ENCODE measurements around the gene SPOCK2. TPM values are rescaled to one million over a fixed set of nuclear protein-coding genes. Genes with fewer than 3 reads are reported as not detected.
A peak's percentile ranks its signal among the peaks of the same experiment; 100 is the strongest.

SPOCK2 gene
- total and polyA plus RNA-seq, 4 donors = 79.7 to 312 (median 241) TPM

DNA sequence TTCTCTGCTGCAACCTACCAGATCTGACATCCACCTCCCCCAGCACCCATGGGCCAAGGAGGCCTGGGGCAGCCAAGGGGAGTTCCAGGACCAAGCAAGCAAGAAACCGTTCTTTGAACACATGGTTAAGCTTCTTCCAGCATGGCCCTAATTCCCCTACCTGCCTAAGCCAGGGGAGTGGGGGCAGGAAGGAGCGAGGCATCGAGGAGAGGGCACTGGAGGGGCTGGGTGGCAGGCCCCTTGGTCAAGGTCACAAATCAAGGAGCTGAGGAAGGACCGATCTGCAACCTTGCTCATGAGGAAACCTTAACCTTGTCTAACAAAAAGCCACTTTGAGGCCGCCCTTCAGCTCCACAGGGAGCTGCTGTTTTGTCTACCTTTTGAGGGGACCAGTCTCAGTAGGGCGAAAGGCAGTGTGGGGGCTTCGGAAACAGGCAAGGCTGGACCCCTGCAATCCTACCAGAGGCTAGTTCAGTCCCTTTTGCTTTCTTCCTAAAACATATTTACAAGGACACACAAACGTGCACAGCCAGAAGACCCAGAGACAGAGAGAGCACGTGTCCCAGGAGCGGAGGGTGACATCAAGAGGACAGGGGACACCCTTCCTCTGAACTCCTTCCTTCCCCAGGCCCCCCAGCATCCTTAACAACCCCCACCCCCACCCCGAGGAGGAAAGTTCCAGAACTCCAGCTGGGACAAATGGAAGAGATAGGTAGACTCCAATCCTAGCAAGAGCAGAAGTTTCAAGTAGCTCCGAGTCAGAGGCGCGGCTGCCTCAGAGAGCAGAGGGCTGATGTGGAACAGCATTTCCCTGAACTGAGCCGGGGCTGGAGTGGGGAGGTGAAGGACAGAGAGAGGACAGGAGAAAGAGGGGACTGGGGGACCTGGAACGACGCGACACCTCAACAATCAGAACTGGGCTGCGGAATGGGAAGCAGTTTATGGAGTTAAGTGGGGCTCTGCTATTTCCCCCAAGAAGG lies 28.2 kb downstream of the SPOCK2 start:
- Histone ChIP-seq H3K27ac (ENCODE audit: low read depth, low read length) (no peak overlapping the region), H3K9me3 (ENCODE audit: control insufficient read depth, insufficient read depth, low read length) (no peaks in the 10 kb centered on the region), H3K27me3 (ENCODE audit: control insufficient read depth, insufficient read depth, low read length) (no peaks in the 10 kb centered on the region), H3K4me1 (ENCODE audit: control insufficient read depth, insufficient read depth, low read length) (peaks cover 18% of the 10 kb centered on the region), H3K4me3 (ENCODE audit: low read depth, low read length) (no peak overlapping the region), H3K36me3 (ENCODE audit: control insufficient read depth, insufficient read depth, low read length) (peaks cover 49% of the 10 kb centered on the region)
- no peak for DNase-seq (ENCODE audit: low read depth in 4 of 6, low spot score in 6 of 6)
- WGBS (ENCODE audit: insufficient coverage) = 84% methylated on average over 15 of the region's 19 CpGs

GRCh38 chr10:72058989-72059842 lies 29.1 kb downstream of the SPOCK2 start:
- Histone ChIP-seq H3K9me3 (ENCODE audit: control insufficient read depth, insufficient read depth, low read length) (no peaks in the 10 kb centered on the region), H3K27me3 (ENCODE audit: control insufficient read depth, insufficient read depth, low read length) (no peaks in the 10 kb centered on the region), H3K36me3 (ENCODE audit: control insufficient read depth, insufficient read depth, low read length) (peaks cover 41% of the 10 kb centered on the region), H3K4me1 (ENCODE audit: control insufficient read depth, insufficient read depth, low read length) (peaks cover 18% of the 10 kb centered on the region), H3K27ac (ENCODE audit: low read depth, low read length) (no peak overlapping the region), H3K4me3 (ENCODE audit: low read depth, low read length) (no peak overlapping the region)
- WGBS (ENCODE audit: insufficient coverage) = 52% methylated on average over 13 of the region's 21 CpGs
- DNase-seq (ENCODE audit: low read depth in 4 of 6, low spot score in 6 of 6) = no peak

DNA sequence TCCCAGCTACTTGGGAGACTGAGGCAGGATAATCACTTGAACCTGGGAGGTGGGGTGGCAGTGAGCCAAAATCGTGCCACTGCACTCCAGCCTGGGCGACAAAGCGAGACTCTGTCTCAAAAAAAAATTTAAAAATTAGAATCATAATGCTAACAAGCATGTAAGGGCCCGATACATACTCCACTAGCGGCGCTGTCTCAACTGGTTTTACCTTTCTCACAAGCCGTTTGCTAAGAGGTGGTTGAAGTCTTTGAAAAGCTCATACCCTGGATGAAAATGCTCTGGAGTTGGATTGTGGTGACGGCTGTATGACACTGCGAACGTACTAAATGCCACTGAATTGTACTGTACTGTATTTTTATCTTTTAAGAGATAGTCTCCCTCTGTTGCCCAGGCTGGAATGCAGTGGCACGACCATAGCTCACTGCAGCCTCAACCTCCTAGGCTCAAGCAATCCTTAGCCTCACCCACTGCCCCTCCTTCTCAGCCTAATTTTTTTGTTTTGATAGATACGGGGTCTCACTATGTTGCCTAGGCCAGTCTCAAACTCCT lies 29.9 kb downstream of the SPOCK2 start:
- H3K4me1 ChIP-seq (ENCODE audit: control insufficient read depth, insufficient read depth, low read length) = peaks cover 18% of the 10 kb centered on the region
- H3K4me3 ChIP-seq (ENCODE audit: low read depth, low read length) = no peak overlapping the region
- no peak for DNase-seq (ENCODE audit: low read depth in 4 of 6, low spot score in 6 of 6)
- H3K27me3 ChIP-seq (ENCODE audit: control insufficient read depth, insufficient read depth, low read length) = no peaks in the 10 kb centered on the region
- 100% methylated on average over 2 of the region's 12 CpGs for WGBS (ENCODE audit: insufficient coverage)
- H3K36me3 ChIP-seq (ENCODE audit: control insufficient read depth, insufficient read depth, low read length) = peaks cover 33% of the 10 kb centered on the region
- H3K9me3 ChIP-seq (ENCODE audit: control insufficient read depth, insufficient read depth, low read length) = no peaks in the 10 kb centered on the region
- no peak overlapping the region for H3K27ac ChIP-seq (ENCODE audit: low read depth, low read length)

GRCh38 chr10:72056932-72057751 lies 31.2 kb downstream of the SPOCK2 start:
- H3K27me3 ChIP-seq (ENCODE audit: control insufficient read depth, insufficient read depth, low read length) = no peaks in the 10 kb centered on the region
- 53% methylated on average over 23 of the region's 25 CpGs for WGBS (ENCODE audit: insufficient coverage)
- no peak overlapping the region for H3K4me3 ChIP-seq (ENCODE audit: low read depth, low read length)
- H3K27ac ChIP-seq (ENCODE audit: low read depth, low read length) = peak overlapping the region; percentile 15
- H3K9me3 ChIP-seq (ENCODE audit: control insufficient read depth, insufficient read depth, low read length) = no peaks in the 10 kb centered on the region
- peaks cover 20% of the 10 kb centered on the region for H3K36me3 ChIP-seq (ENCODE audit: control insufficient read depth, insufficient read depth, low read length)
- H3K4me1 ChIP-seq (ENCODE audit: control insufficient read depth, insufficient read depth, low read length) = peaks cover 14% of the 10 kb centered on the region
- DNase-seq (ENCODE audit: low read depth in 4 of 6, low spot score in 6 of 6) = peak in 2 of 6 donors; percentile 36 to 51

DNA sequence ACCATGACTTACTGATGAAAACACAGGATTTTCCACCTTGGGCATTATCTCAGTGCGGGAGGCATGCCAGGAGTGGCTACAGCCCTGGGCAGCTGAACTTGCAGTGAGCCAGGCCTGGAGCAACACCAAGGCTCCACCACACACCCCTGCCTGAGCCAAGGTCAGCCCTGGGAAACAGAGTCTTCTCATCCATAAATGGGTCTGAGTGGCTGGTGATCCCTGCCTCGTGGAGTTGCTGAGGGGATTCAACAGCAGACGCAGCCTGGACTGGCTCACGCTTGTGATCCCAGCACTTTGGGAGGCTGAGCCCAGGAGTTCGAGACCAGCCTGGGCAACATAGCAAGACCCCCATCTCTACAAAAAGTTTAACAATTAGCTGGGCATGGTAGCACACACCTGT lies 32.2 kb downstream of the SPOCK2 start:
- Histone ChIP-seq H3K4me1 (ENCODE audit: control insufficient read depth, insufficient read depth, low read length) (peaks cover 14% of the 10 kb centered on the region), H3K27me3 (ENCODE audit: control insufficient read depth, insufficient read depth, low read length) (no peaks in the 10 kb centered on the region), H3K9me3 (ENCODE audit: control insufficient read depth, insufficient read depth, low read length) (no peaks in the 10 kb centered on the region), H3K4me3 (ENCODE audit: low read depth, low read length) (no peak overlapping the region), H3K27ac (ENCODE audit: low read depth, low read length) (no peak overlapping the region), H3K36me3 (ENCODE audit: control insufficient read depth, insufficient read depth, low read length) (peaks cover 10% of the 10 kb centered on the region)
- WGBS (ENCODE audit: insufficient coverage) = 90% methylated on average over 3 of the region's 5 CpGs
- DNase-seq (ENCODE audit: low read depth in 4 of 6, low spot score in 6 of 6) = no peak

- Histone ChIP-seq H3K4me3 (ENCODE audit: low read depth, low read length) (no peak overlapping the region), H3K27ac (ENCODE audit: low read depth, low read length) (no peak overlapping the region), H3K4me1 (ENCODE audit: control insufficient read depth, insufficient read depth, low read length) (peaks cover 14% of the 10 kb centered on the region), H3K36me3 (ENCODE audit: control insufficient read depth, insufficient read depth, low read length) (no peaks in the 10 kb centered on the region), H3K27me3 (ENCODE audit: control insufficient read depth, insufficient read depth, low read length) (no peaks in the 10 kb centered on the region), H3K9me3 (ENCODE audit: control insufficient read depth, insufficient read depth, low read length) (no peaks in the 10 kb centered on the region)
- WGBS (ENCODE audit: insufficient coverage) = 90% methylated on average over 7 of the region's 7 CpGs
- DNase-seq (ENCODE audit: low read depth in 4 of 6, low spot score in 6 of 6) = no peak
Observed at GRCh38 chr10:72053690-72054089, 34.7 kb downstream of the SPOCK2 start.

DNA sequence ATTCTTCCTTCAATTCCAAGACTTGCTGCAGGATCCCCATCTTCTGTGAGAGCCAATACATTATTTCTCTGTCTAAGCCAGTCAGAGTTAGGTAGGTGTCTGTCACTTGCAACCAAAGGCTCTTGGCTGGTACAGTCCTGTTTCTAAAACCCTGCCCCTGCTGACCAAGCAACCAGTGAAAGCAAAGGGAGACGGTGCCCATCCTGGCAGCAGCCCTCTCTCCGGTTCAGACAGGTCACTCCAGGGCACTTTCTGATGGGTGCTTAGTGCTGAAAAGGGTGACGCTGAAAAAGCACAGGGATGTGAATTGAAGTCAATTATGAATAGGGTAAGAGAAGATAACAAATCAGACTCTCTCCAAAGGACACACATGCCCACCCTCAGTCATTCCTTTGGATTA lies 37.5 kb downstream of the SPOCK2 start:
- WGBS (ENCODE audit: insufficient coverage) = 94% methylated on average over 2 of the region's 3 CpGs
- H3K36me3 ChIP-seq (ENCODE audit: control insufficient read depth, insufficient read depth, low read length) = no peaks in the 10 kb centered on the region
- no peak for DNase-seq (ENCODE audit: low read depth in 4 of 6, low spot score in 6 of 6)

DNA sequence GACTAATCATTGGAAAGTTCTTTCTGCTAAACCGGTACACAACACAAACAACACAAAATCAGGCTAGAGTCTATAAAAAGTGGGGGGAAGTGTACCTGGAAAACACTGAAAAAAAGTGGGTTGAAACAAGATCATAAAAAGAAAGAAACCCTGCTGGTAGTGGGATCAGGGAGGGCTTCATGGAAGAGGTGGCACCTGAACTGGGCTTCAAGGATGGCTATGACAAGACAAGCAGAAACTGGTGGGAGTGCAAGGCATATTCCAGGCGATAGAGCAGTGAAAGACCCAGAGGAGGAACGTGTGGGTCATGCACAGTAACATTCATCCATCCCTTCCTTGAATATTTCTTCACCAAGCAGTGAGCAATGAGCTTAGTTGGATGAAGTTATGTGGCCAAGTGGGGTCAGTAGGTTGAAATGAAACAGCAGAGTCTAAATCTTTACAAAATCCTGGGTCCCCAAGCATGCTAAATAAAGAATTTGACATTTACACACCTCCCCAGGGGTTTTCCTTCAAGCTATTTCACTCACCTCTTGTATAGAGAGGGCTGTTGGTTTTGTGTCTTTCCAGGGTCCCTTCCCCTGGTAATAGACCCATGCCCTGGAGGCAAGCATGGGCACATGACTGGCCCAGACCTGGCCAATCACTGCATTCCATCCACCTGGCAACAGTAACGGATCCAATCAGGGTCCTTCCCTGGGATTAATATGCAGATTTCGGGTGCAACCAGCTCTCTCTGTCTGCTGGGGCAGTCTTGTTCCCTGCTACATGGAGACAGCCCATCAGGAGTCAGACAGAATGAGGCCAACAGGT lies 38.2 kb downstream of the SPOCK2 start:
- WGBS (ENCODE audit: insufficient coverage) = 74% methylated on average over 2 of the region's 5 CpGs
- no peaks in the 10 kb centered on the region for H3K27me3 ChIP-seq (ENCODE audit: control insufficient read depth, insufficient read depth, low read length)
- no peaks in the 10 kb centered on the region for H3K36me3 ChIP-seq (ENCODE audit: control insufficient read depth, insufficient read depth, low read length)
- no peak overlapping the region for H3K4me3 ChIP-seq (ENCODE audit: low read depth, low read length)
- peaks cover 2% of the 10 kb centered on the region for H3K4me1 ChIP-seq (ENCODE audit: control insufficient read depth, insufficient read depth, low read length)
- no peak overlapping the region for H3K27ac ChIP-seq (ENCODE audit: low read depth, low read length)
- no peak for DNase-seq (ENCODE audit: low read depth in 4 of 6, low spot score in 6 of 6)
- no peaks in the 10 kb centered on the region for H3K9me3 ChIP-seq (ENCODE audit: control insufficient read depth, insufficient read depth, low read length)

More for the DNA sequence above, 37.5 kb downstream of the SPOCK2 start:
- Histone ChIP-seq H3K4me1 (ENCODE audit: control insufficient read depth, insufficient read depth, low read length) (no peaks in the 10 kb centered on the region), H3K4me3 (ENCODE audit: low read depth, low read length) (no peak overlapping the region), H3K9me3 (ENCODE audit: control insufficient read depth, insufficient read depth, low read length) (no peaks in the 10 kb centered on the region), H3K27ac (ENCODE audit: low read depth, low read length) (no peak overlapping the region), H3K27me3 (ENCODE audit: control insufficient read depth, insufficient read depth, low read length) (no peaks in the 10 kb centered on the region)

Measured in spinal cord (tissue), 10 donors.